ENCODE results near the gene ZC3H8.

DNA sequence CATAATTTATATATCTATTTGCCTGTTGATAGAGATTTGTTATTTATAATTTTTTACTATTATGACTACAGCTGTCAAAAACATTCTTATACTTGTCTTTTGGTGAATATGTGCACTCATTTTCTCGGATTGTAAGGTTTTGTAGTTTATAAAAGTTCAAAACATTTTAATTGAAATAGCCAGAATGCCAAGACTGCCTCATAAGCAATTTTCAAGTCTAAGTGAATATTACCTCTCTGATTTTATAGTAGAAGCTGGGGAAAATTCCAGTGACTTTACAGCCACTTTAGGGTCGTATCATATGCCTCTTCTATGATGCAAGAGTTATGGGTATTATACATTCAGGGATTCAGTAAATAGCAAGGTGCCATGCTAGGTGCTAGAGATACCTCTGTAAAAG lies 41.6 kb upstream of the ZC3H8 start:
- no peak for TF ChIP-seq CTCF (IDR thresholded peaks at IDR 0.05)
- TF ChIP-seq POLR2A (IDR thresholded peaks at IDR 0.05), result no peak

All from testis (tissue), 2 donors.